Gastroesophageal sphincter (tissue), 4 donors: Measurements from ENCODE around the gene ATP6V0B. TPM values are rescaled to one million over a fixed set of nuclear protein-coding genes. Genes with fewer than 3 reads are reported as not detected.

ENCODE experiments used
- ATAC-seq: fragments of 150-250 bp; one replicate; pipeline ENCODE4 v1.9.1; 2016; ENCODE audit warnings: mild to moderate bottlenecking, moderate library complexity
- H3K27ac ChIP-seq, 4 donors: fragments of 200-600 bp; sonication (generic) in 3 of 4; 1 replicate in 3 of 4; 2 replicates in 1 of 4; pipeline ENCODE4 v1.5.1; 2016 to 2019
- H3K27me3 ChIP-seq: fragments of 200-600 bp; sonication (generic); one replicate; pipeline ENCODE4 v1.5.1; 2019
- H3K36me3 ChIP-seq, 2 donors: fragments of 200-600 bp; sonication (generic); one replicate each; pipeline ENCODE4 v1.5.1; 2019; ENCODE audit warnings: control low read depth in 1 of 2
- H3K4me1 ChIP-seq, 3 donors: fragments of 200-600 bp; sonication (generic); 1 replicate in 2 of 3; 2 replicates in 1 of 3; pipeline ENCODE4 v1.5.1; 2016 to 2019; ENCODE audit warnings: control low read depth in 2 of 3
- H3K4me3 ChIP-seq, 2 donors: fragments of 200-600 bp; sonication (generic); one replicate each; pipeline ENCODE4 v1.5.1; 2019; ENCODE audit warnings: mild to moderate bottlenecking in 1 of 2, moderate library complexity in 1 of 2
- H3K9me3 ChIP-seq, 3 donors: fragments of 200-600 bp; sonication (generic); one replicate each; pipeline ENCODE4 v1.5.1; 2017 to 2019; ENCODE audit warnings: control low read depth in 2 of 3
- EP300 ChIP-seq: sonication (generic); formaldehyde crosslinking; IDR thresholded peaks from one replicate; pipeline ENCODE4 v1.6.1; 2017; ENCODE audit warnings: antibody characterized with exemption, mild to moderate bottlenecking
- POLR2A ChIP-seq, 2 donors: fragments of 450-650 bp; IDR thresholded peaks; one replicate each; pipeline ENCODE4 v1.6.1; 2017; ENCODE audit warnings: antibody characterized with exemption in 2 of 2, mild to moderate bottlenecking in 2 of 2, moderate library complexity in 1 of 2
- POLR2AphosphoS5 ChIP-seq: sonication (generic); formaldehyde crosslinking; IDR thresholded peaks from one replicate; pipeline ENCODE4 v1.6.1; 2017; ENCODE audit warnings: antibody characterized with exemption
- WGBS, 2 donors: methylation state at CpG; one replicate each; pipeline ENCODE4 v1.1.5; 2018; ENCODE audit warnings: low coverage in 1 of 2; 5-methylcytosine and 5-hydroxymethylcytosine counted together
- total RNA-seq, 4 donors: library from RNA; depleted of rRNA; stranded (reverse); fragments of >200 nt; gene quantifications; one replicate each; pipeline ENCODE4 v1.1.0, GENCODE V29; 2016
- TF ChIP-seq, protein P1 (sequence below), 4 experiments: fragments of 200-600 bp in 2 of 4; fragments of 450-650 bp in 2 of 4; sonication (generic) in 1 of 4; IDR thresholded peaks; one replicate each; pipeline ENCODE4 v1.5.1; 2017 to 2019; ENCODE audit warnings: antibody characterized with exemption in 4 of 4, mild to moderate bottlenecking in 2 of 4, moderate library complexity in 2 of 4

ATP6V0B gene
- 100 to 1,000 TPM in 1 of 4 donors, 10 to 100 TPM in 3; 67.9 to 107 (median 89.9) TPM for total RNA-seq

DNA sequence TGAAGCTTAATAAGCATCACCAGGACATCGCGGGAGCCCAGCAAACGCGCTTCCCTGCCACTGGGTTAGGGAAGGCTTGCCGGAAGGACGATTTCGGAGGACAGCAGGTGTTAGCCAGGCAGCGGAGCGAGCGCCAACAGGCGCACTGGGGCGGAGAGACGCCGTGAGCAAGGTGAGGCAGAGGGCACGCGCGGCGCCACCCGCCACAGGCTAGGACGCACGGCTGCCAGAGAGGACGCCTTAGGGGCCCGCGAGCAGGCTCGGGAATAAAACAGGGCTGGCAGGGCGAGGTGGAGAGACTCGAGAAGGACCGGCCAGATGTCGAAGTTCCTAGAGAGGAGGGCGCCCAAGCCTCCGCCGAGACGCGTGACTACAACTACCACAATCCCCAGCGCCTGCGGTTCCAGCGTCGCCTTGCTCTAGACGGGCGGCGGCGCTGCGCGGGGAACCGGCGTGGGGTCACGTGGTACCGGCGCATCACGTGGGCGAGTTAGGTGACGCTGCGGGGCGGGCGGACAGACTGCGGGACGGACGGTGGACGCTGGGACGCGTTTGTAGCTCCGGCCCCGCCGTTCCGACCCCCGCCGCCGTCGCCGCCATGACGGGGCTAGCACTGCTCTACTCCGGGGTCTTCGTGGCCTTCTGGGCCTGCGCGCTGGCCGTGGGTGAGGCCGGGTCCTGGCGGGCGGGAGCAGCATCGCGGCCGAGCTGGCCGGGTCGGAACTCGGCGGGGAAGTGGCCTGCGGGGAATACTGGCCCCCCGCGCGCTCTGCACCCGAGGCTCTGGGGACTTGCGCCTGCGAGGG, at the start of gene ATP6V0B:
TSS of gene ATP6V0B (plus strand) at position 518 of the 806 bp plus-strand sequence. CDS start at position 599, 81 bp downstream.
- peaks cover 0 to 65% (median 36%) of the 10 kb centered on the region in 3 donors for H3K4me1 ChIP-seq
- peak within 1 kb of the TSS; percentile 60 to 70 for H3K4me3 ChIP-seq
- WGBS, 2 donors = 0% methylated on average over 20 of the region's 93 CpGs; no CpG with 5 or more reads in 1 of the 2 donors
- TF ChIP-seq POLR2AphosphoS5 = peak; percentile 95
- TF ChIP-seq, protein P1, sequence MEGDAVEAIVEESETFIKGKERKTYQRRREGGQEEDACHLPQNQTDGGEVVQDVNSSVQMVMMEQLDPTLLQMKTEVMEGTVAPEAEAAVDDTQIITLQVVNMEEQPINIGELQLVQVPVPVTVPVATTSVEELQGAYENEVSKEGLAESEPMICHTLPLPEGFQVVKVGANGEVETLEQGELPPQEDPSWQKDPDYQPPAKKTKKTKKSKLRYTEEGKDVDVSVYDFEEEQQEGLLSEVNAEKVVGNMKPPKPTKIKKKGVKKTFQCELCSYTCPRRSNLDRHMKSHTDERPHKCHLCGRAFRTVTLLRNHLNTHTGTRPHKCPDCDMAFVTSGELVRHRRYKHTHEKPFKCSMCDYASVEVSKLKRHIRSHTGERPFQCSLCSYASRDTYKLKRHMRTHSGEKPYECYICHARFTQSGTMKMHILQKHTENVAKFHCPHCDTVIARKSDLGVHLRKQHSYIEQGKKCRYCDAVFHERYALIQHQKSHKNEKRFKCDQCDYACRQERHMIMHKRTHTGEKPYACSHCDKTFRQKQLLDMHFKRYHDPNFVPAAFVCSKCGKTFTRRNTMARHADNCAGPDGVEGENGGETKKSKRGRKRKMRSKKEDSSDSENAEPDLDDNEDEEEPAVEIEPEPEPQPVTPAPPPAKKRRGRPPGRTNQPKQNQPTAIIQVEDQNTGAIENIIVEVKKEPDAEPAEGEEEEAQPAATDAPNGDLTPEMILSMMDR (IDR thresholded peaks at IDR 0.05) = peak in 3 of 4 experiments; percentile 43 to 66 (median 63)
- no peak for TF ChIP-seq EP300
- TF ChIP-seq POLR2A (IDR thresholded peaks at IDR 0.05) = peak; percentile 94 to 96
- peak within 1 kb of the TSS; percentile 75 to 92 (median 92) for H3K27ac ChIP-seq
- peak; percentile 86 for ATAC-seq
- H3K36me3 ChIP-seq = peaks cover 0 to 46% of the 10 kb centered on the region in 2 donors
- no peaks in the 10 kb centered on the region for H3K27me3 ChIP-seq
- no peaks in the 10 kb centered on the region for H3K9me3 ChIP-seq

DNA sequence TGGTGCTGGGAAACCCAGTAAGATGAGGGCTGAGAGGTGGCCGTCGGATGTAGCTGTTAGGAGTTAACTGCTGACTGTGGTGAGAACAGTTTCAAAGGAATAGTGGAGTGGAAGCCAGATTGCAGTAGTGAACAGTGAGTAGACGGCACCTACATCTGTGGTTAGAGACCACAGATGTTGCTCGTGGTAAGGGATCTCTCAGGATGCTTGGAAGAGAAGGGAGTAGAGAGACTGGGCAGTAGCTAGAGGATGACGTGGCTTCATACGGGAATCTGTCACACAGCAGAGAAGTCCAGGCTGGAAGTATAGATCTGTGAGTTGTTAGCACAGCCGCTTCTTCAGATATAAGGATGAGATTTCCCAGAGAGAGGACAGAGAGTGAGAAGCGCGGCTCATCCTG, 48.9 kb upstream of the ATP6V0B start:
- Histone ChIP-seq H3K36me3 (peaks cover 0 to 61% of the 10 kb centered on the region in 2 donors), H3K9me3 (no peaks in the 10 kb centered on the region), H3K27ac (no peak overlapping the region), H3K4me3 (no peak overlapping the region), H3K4me1 (no peaks in the 10 kb centered on the region), H3K27me3 (no peaks in the 10 kb centered on the region)
- TF ChIP-seq EP300 (no peak), POLR2AphosphoS5 (no peak), POLR2A (IDR thresholded peaks at IDR 0.05) (no peak)
- TF ChIP-seq, protein P1 (IDR thresholded peaks at IDR 0.05) = no peak
- 92 to 96% methylated on average over 5 to 8 of the region's 9 CpGs for WGBS, 2 donors
- no peak for ATAC-seq

DNA sequence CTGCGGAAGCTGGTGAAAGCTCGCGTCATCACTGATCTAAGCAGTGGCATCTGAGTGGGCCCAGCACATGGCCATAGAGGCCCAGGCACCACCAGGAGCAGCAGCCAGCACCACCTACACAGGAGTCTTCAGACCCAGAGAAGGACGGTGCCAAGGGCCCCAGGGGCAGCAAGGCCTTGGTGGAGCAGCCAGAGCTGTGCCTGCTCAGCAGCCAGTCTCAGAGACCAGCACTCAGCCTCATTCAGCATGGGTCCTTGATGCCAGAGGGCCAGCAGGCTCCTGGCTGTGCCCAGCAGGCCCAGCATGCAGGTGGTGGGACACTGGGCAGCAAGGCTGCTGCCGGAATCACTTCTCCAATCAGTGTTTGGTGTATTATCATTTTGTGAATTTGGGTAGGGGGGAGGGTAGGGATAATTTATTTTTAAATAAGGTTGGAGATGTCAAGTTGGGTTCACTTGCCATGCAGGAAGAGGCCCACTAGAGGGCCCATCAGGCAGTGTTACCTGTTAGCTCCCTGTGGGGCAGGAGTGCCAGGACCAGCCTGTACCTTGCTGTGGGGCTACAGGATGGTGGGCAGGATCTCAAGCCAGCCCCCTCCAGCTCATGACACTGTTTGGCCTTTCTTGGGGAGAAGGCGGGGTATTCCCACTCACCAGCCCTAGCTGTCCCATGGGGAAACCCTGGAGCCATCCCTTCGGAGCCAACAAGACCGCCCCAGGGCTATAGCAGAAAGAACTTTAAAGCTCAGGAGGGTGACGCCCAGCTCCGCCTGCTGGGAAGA, 44.4 kb upstream of the ATP6V0B start:
- Histone ChIP-seq H3K27ac (no peak overlapping the region), H3K27me3 (peaks cover 12% of the 10 kb centered on the region), H3K9me3 (no peaks in the 10 kb centered on the region), H3K36me3 (peaks cover 0 to 32% of the 10 kb centered on the region in 2 donors), H3K4me1 (peaks cover 0 to 27% (median 11%) of the 10 kb centered on the region in 3 donors), H3K4me3 (no peak overlapping the region)
- WGBS, 2 donors = 76 to 94% methylated on average over 3 to 5 of the region's 10 CpGs
- ATAC-seq = no peak
- TF ChIP-seq, protein P1 (IDR thresholded peaks at IDR 0.05) = no peak
- no peak for TF ChIP-seq POLR2AphosphoS5
- TF ChIP-seq EP300 = no peak

DNA sequence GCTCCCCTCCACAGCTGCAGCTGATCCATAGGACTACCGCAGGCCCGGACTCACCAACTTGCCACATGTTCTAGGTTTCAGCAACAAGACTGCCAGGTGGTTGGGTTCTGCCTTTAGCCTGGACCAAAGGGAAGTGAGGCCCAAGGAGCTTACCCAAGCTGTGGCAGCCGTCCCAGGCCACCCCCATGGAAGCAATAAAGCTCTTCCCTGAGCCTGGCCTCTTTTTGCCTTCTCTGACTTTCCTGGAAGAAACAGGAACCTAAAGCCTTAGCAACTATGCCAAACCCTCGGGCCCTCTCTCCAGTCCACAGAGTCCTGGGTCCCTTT, 43.8 kb upstream of the ATP6V0B start:
- no peak for ATAC-seq
- H3K36me3 ChIP-seq = peaks cover 0 to 26% of the 10 kb centered on the region in 2 donors
- no CpG with 5 or more reads among the region's 4 CpGs for WGBS, 2 donors
- no peak for TF ChIP-seq POLR2A (IDR thresholded peaks at IDR 0.05)
- TF ChIP-seq, protein P1 (IDR thresholded peaks at IDR 0.05) = no peak
- no peak for TF ChIP-seq EP300
- TF ChIP-seq POLR2AphosphoS5 = no peak
- no peak overlapping the region for H3K27ac ChIP-seq
- no peaks in the 10 kb centered on the region for H3K9me3 ChIP-seq
- H3K4me1 ChIP-seq = peaks cover 0 to 33% (median 14%) of the 10 kb centered on the region in 3 donors
- H3K27me3 ChIP-seq = peaks cover 12% of the 10 kb centered on the region
- no peak overlapping the region for H3K4me3 ChIP-seq
